ENCODE results near the gene SHPK.

DNA sequence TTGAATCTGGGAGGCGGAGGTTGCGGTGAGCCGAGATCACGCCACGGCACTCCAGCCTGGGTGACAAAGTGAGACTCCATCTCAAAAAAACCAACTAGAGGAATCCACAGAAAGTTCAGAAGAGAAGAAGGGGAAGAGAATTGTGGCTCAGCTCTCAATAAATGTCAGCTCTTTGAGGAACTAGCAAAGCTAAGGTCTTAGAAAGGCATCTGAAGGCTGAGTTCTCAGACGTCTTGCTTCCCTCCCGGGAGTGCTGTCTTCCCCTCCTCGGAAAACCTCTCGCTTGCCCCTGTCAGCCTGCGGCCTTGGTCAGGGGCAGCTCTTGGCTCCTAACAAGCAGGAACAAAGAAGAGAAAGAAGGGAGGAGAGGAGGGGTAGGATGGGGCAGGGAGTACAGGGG is 5.3 kb downstream of the SHPK start:
- TF ChIP-seq, protein P1, sequence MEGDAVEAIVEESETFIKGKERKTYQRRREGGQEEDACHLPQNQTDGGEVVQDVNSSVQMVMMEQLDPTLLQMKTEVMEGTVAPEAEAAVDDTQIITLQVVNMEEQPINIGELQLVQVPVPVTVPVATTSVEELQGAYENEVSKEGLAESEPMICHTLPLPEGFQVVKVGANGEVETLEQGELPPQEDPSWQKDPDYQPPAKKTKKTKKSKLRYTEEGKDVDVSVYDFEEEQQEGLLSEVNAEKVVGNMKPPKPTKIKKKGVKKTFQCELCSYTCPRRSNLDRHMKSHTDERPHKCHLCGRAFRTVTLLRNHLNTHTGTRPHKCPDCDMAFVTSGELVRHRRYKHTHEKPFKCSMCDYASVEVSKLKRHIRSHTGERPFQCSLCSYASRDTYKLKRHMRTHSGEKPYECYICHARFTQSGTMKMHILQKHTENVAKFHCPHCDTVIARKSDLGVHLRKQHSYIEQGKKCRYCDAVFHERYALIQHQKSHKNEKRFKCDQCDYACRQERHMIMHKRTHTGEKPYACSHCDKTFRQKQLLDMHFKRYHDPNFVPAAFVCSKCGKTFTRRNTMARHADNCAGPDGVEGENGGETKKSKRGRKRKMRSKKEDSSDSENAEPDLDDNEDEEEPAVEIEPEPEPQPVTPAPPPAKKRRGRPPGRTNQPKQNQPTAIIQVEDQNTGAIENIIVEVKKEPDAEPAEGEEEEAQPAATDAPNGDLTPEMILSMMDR (conservative IDR thresholded peaks at IDR 0.05; ENCODE audit: low read depth, low read length), result no peak
- TF ChIP-seq BHLHE40 (IDR thresholded peaks at IDR 0.05; ENCODE audit: low read depth, low read length) (no peak), SMC3 (IDR thresholded peaks at IDR 0.05; ENCODE audit: low read depth, low read length) (no peak)
